ENCODE data around the gene FAM187B.

DNA sequence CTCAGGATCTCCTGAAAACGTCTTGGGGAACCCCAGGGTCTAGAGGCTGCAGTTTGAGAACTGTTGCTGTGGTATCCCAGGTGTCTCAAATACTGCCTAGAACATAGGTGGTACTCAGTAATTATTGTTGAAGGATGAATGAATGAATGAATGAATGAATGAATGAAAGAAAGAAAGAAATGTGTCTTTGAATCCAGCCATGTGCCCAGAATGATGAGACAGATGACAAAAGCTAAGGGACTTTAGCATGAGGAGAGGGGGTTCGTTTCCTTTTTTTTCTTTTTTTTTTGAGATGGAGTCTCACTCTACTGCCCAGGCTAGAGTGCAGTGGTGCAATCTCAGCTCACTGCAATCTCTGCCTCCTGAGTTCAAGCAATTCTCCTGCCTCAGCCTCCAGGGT, 28.0 kb upstream of the FAM187B start:
- no peak for TF ChIP-seq POLR2A (IDR thresholded peaks at IDR 0.05)
- TF ChIP-seq, protein P1, sequence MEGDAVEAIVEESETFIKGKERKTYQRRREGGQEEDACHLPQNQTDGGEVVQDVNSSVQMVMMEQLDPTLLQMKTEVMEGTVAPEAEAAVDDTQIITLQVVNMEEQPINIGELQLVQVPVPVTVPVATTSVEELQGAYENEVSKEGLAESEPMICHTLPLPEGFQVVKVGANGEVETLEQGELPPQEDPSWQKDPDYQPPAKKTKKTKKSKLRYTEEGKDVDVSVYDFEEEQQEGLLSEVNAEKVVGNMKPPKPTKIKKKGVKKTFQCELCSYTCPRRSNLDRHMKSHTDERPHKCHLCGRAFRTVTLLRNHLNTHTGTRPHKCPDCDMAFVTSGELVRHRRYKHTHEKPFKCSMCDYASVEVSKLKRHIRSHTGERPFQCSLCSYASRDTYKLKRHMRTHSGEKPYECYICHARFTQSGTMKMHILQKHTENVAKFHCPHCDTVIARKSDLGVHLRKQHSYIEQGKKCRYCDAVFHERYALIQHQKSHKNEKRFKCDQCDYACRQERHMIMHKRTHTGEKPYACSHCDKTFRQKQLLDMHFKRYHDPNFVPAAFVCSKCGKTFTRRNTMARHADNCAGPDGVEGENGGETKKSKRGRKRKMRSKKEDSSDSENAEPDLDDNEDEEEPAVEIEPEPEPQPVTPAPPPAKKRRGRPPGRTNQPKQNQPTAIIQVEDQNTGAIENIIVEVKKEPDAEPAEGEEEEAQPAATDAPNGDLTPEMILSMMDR (IDR thresholded peaks at IDR 0.05) = no peak
